OCI-M2 (cell line): ENCODE data around the gene GALNT14.

Experiments used
- DNase-seq: peaks from one replicate; lab custom pipeline; 2025; ENCODE audit not compliant: unreplicated experiment; lab: John Stamatoyannopoulos, UW

The GALNT14 gene

GRCh38 chr2:31016648-31017047, 121.6 kb downstream of the GALNT14 start:
- no peak for DNase-seq

GRCh38 chr2:31014516-31014915, 123.7 kb downstream of the GALNT14 start:
- no peak for DNase-seq

GRCh38 chr2:31013301-31013700, 124.9 kb downstream of the GALNT14 start:
- no peak for DNase-seq

GRCh38 chr2:31012406-31012805, 125.8 kb downstream of the GALNT14 start:
- DNase-seq: no peak

- DNase-seq: no peak
These were observed 126.7 kb downstream of the GALNT14 start for GRCh38 chr2:31011587-31011986.

GRCh38 chr2:31008561-31009114, 129.6 kb downstream of the GALNT14 start:
- DNase-seq: no peak

- no peak for DNase-seq
These were observed 134.0 kb downstream of the GALNT14 start for GRCh38 chr2:31004257-31004656.

GRCh38 chr2:31003749-31004148, 134.5 kb downstream of the GALNT14 start:
- no peak for DNase-seq

- no peak for DNase-seq
These were observed 135.6 kb downstream of the GALNT14 start for GRCh38 chr2:31002537-31003150.

GRCh38 chr2:31000970-31001369, 137.3 kb downstream of the GALNT14 start:
- no peak for DNase-seq

GRCh38 chr2:30998672-30999071, 139.6 kb downstream of the GALNT14 start:
- no peak for DNase-seq

GRCh38 chr2:30997979-30998378, 140.3 kb downstream of the GALNT14 start:
- no peak for DNase-seq

GRCh38 chr2:30994227-30995056, 143.8 kb downstream of the GALNT14 start:
- DNase-seq: no peak

- no peak for DNase-seq
These were observed 145.5 kb downstream of the GALNT14 start for GRCh38 chr2:30992781-30993180.

GRCh38 chr2:30990671-30991070, 147.6 kb downstream of the GALNT14 start:
- no peak for DNase-seq

GRCh38 chr2:30990176-30990575, 148.1 kb downstream of the GALNT14 start:
- DNase-seq: no peak

- no peak for DNase-seq
These were observed 148.5 kb downstream of the GALNT14 start for GRCh38 chr2:30989746-30990145.

GRCh38 chr2:30987566-30987965, 150.7 kb downstream of the GALNT14 start:
- DNase-seq: no peak

- no peak for DNase-seq
These were observed 152.0 kb downstream of the GALNT14 start for GRCh38 chr2:30986231-30986580.

- DNase-seq: no peak
These were observed 152.6 kb downstream of the GALNT14 start for GRCh38 chr2:30985493-30986230.

GRCh38 chr2:30984148-30984547, 154.1 kb downstream of the GALNT14 start:
- DNase-seq: no peak

- DNase-seq: no peak
These were observed 156.7 kb downstream of the GALNT14 start for GRCh38 chr2:30981510-30981909.
